Thoracic aorta (tissue), 2 donors: ENCODE results near the gene ITPR2. TPM values are rescaled to one million over a fixed set of nuclear protein-coding genes. Genes with fewer than 3 reads are reported as not detected.

Source experiments
- ATAC-seq: fragments of 150-250 bp; one replicate; pipeline ENCODE4 v1.8.0; 2017; ENCODE audit warnings: low read depth; ENCODE audit not compliant: insufficient number of reproducible peaks, low FRiP score
- DNase-seq: peaks from one replicate; pipeline ENCODE4 v3.0.0-alpha.2; 2020; ENCODE audit warnings: low spot score
- H3K27ac ChIP-seq, 2 donors: fragments of 200-600 bp; sonication (generic); 1 replicate in 1 of 2; 2 replicates in 1 of 2; pipeline ENCODE4 v1.5.1; 2016; ENCODE audit warnings: mild to moderate bottlenecking in 2 of 2, moderate library complexity in 2 of 2
- H3K27me3 ChIP-seq: fragments of 200-600 bp; sonication (generic); replicated peaks from 2 replicates; pipeline ENCODE4 v1.6.0; 2016; ENCODE audit warnings: mild to moderate bottlenecking; ENCODE audit not compliant: insufficient read depth
- H3K36me3 ChIP-seq: fragments of 200-600 bp; sonication (generic); one replicate; pipeline ENCODE4 v1.5.1; 2016
- H3K4me1 ChIP-seq, 2 donors: fragments of 200-600 bp; sonication (generic); 1 replicate in 1 of 2; 2 replicates in 1 of 2; pipeline versions ENCODE4 v1.5.1 to v1.6.0; 2016; ENCODE audit warnings: low read depth in 2 of 2, mild to moderate bottlenecking in 1 of 2; ENCODE audit not compliant: control insufficient read depth in 1 of 2
- H3K4me3 ChIP-seq: fragments of 200-600 bp; sonication (generic); 2 replicates; pipeline ENCODE4 v1.5.1; 2016; ENCODE audit warnings: mild to moderate bottlenecking
- H3K9me3 ChIP-seq: fragments of 200-600 bp; sonication (generic); 2 replicates; pipeline ENCODE4 v1.5.1; 2016
- CTCF ChIP-seq: fragments of 200-600 bp; sonication (generic); IDR thresholded peaks from one replicate; pipeline ENCODE4 v1.5.1; 2019; ENCODE audit warnings: antibody characterized with exemption
- total RNA-seq, 2 donors: library from RNA; depleted of rRNA; stranded (reverse); fragments of >200 nt; gene quantifications; one replicate each; pipeline versions ENCODE4 v1.1.0 to v1.2.3, GENCODE V29; 2016

Gene ITPR2
- total RNA-seq, 2 donors from 2014 or later: 28.3 to 86.3 TPM

- Histone ChIP-seq H3K36me3 (no peaks in the 10 kb centered on the region), H3K4me1 (no peaks in the 10 kb centered on the region), H3K27ac (no peak overlapping the region), H3K27me3 (no peaks in the 10 kb centered on the region), H3K4me3 (no peak overlapping the region), H3K9me3 (no peaks in the 10 kb centered on the region)
- no peak for ATAC-seq
- no peak for DNase-seq
- TF ChIP-seq CTCF: no peak
Observed at GRCh38 chr12:26402648-26403047, 430.3 kb downstream of the ITPR2 start.

DNA sequence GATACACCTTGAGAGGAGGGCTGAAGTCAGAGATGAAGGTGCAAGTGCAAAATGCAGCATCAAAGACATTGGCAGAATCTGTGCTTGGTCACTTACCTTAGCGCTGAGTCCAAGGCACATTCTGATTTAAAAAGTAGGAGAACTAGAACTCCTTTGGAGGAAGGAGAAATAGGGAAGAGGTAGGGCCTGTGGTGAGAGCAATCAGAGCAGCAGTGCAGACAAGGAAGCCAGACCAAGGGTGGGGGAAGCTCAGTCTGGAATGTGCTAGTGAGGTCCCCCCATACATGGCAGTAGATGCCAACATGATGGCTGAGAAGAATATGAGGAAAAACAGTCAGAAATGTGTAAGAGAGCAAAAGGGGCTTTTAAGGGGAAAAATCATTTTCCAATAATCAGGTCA, 431.1 kb downstream of the ITPR2 start:
- no peak for ATAC-seq
- TF ChIP-seq CTCF: no peak
- DNase-seq: no peak
- H3K36me3 ChIP-seq: no peaks in the 10 kb centered on the region
- H3K4me3 ChIP-seq: no peak overlapping the region
- H3K4me1 ChIP-seq: no peaks in the 10 kb centered on the region
- H3K9me3 ChIP-seq: no peaks in the 10 kb centered on the region
- H3K27ac ChIP-seq: no peak overlapping the region
- no peaks in the 10 kb centered on the region for H3K27me3 ChIP-seq

DNA sequence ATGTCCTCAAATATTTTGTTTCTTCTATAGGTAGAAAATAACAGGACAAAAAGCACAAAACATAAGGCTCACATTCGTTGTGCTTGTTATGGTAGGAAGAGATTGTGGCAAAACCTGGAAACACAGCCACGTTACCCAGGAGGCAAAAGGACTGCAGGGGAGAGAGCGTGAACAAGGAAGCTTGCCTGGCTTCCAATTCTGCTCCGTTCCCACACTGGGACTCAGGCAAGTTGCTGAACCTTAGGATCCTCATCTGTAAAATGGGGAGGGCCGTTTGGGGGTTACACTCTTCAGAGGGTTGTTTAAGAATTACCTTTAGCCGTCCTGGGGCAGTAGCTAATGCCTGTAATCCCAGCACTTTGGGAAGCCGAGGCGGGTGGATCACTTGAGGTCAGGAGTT, 432.4 kb downstream of the ITPR2 start:
- no peaks in the 10 kb centered on the region for H3K27me3 ChIP-seq
- H3K27ac ChIP-seq: no peak overlapping the region
- TF ChIP-seq CTCF: no peak
- no peaks in the 10 kb centered on the region for H3K4me1 ChIP-seq
- H3K4me3 ChIP-seq: no peak overlapping the region
- no peaks in the 10 kb centered on the region for H3K36me3 ChIP-seq
- no peak for ATAC-seq
- H3K9me3 ChIP-seq: no peaks in the 10 kb centered on the region
- no peak for DNase-seq

GRCh38 chr12:26399381-26399780, 433.6 kb downstream of the ITPR2 start:
- Histone ChIP-seq H3K27me3 (no peaks in the 10 kb centered on the region), H3K36me3 (no peaks in the 10 kb centered on the region), H3K9me3 (no peaks in the 10 kb centered on the region), H3K4me3 (no peak overlapping the region), H3K27ac (no peak overlapping the region), H3K4me1 (no peaks in the 10 kb centered on the region)
- TF ChIP-seq CTCF: no peak
- DNase-seq (no peak), ATAC-seq (no peak)

DNA sequence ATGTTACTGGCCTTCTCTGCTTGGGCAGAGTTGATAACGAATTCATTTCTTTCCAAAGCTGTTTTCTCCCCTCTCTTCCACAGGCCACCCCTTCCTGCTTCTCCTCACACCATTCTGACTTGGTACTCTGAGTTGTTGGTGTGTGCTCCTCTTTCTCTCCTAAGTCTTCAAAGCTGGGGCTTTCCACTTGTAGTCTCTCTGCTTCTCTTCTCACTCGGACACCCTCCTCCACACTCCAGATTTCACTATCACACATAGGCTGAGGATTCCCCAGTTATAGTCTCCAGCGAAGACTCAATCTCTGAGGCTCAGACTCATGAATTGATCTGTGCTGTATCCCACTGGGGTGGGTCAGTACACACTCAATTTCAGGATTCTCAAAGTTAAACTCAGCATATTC, 436.6 kb downstream of the ITPR2 start:
- TF ChIP-seq CTCF: no peak
- no peaks in the 10 kb centered on the region for H3K36me3 ChIP-seq
- H3K4me1 ChIP-seq: no peaks in the 10 kb centered on the region
- H3K27ac ChIP-seq: no peak overlapping the region
- H3K4me3 ChIP-seq: no peak overlapping the region
- ATAC-seq (no peak), DNase-seq (no peak)
- no peaks in the 10 kb centered on the region for H3K27me3 ChIP-seq
- no peaks in the 10 kb centered on the region for H3K9me3 ChIP-seq
